GM18507 (cell line): Measurements from ENCODE around the gene MEP1B.
A peak's percentile ranks its signal among the peaks of the same experiment; 100 is the strongest.
"Not testable (repeated sequence)": the region's sequence is repeated elsewhere in the genome, so short reads cannot be mapped to it uniquely, and the experiment has no call there.

Experiments used
- DNase-seq: peaks from one replicate; pipeline ENCODE4 v3.0.0; 2011; ENCODE audit warnings: low read depth; ENCODE audit not compliant: insufficient read length; ENCODE audit errors: extremely low spot score
- FAIRE-seq: peaks from 2 replicates; lab custom pipeline; 2011; peaks lifted over from hg19 to GRCh38; lab: Jason Lieb, UNC

The MEP1B gene

DNA sequence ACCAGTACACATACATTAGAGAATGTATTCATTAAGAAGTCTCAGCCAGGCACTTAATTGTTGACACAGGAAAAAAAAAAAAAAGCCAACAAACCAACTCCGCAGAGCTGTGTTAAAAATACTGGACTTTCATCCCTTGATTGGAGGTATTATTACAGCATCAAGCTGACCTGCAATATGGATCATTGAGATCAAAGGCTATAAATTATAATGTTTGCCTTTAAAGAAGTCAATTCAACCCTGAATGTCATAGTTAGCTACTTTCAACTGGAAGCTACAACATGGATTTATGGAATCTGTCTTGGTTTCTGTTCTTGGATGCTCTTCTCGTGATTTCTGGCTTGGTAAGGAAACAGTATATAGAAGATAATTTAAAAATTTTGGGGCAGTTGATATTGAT, at the start of gene MEP1B:
Gene MEP1B (plus strand): TSS at position 250 of the 400 bp plus-strand sequence. CDS start 32 bp downstream, at position 282.
- DNase-seq (no peak), FAIRE-seq (no peak)

- FAIRE-seq, result no peak
- DNase-seq, result no peak
Measured at GRCh38 chr18:32148185-32148870, 41.5 kb upstream of the MEP1B start.

DNA sequence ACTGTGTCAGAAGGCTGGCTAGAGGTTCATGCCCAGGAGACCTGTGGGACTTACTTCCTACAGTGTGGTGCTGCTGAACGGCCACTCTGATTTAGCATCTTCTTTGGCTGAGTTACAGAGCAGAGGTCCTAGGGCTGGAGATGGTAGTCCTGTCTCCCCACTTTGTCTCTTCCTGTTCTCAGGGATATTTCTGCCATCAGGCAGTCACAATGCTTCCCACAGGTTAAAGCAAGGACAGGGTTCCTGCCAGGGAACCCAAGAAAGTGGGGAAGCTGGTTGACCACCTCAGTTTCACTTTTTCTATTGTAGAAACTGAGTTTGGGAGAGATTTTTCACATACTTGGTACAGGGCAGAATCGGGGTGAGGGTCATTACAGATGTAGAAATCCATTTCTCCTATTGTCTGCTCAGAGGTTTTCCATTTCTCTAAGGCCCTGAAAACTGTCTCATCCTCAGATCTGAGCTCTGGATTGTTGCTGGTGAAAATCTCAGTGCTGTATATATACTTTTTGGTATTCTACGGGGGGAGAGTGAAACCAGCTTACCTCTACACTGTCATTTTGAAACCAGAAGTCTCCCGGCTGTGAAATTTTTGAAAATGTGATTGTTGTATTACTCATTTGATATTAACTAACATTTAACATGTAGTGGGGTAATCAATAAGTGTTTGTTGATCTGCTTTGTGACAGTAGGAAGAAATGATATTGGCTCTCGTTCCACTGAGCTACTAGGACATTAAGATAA, 37.0 kb upstream of the MEP1B start:
- FAIRE-seq, result peak; percentile 74
- peak; percentile 18 for DNase-seq

GRCh38 chr18:32156855-32157254, 33.0 kb upstream of the MEP1B start:
- no peak for FAIRE-seq
- DNase-seq, result no peak

DNA sequence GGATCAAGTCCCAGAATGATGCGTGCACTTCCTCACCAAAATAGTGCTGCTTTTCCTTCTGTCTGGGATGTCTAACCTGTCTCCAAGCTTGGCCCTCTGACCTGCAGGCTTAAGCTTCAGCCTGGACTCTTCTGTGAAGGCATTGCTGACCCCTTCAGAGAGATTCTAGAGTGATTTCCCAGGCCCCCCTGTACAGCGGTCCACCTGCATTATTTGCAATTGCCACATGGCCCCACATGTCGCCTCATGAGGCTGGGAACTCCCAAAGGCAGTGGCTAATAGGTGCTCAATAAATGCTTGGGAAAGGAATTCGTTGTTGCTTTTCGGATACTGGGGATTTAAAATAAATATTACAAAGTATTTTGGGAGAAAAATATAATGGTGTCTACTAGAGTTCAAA, 32.3 kb upstream of the MEP1B start:
- DNase-seq (no peak), FAIRE-seq (no peak)

DNA sequence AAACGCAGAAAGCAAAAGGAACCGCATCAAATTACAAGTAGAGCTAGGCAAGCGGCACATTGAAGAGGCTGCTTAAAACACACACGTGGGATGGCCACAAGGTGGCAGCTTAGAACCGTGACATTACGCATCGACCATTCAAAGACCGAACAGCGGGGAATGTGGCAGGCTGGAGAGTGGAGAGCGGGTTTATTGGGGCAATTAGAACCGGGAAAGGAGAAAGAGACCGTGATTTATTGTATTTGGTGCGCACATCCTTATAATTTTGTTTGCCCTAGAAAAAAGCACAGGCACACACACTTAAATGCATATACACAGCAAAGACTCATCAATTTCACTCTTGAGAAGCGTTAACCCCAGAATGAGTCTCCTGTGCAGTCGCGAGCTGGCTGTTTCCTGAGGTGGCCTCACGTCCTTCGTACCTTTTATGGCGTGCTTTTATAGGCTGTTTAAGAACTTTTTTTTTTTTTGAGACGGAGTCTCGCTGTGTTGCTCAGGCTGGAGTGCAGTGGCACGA, 31.7 kb upstream of the MEP1B start:
- DNase-seq (peak; percentile 47), FAIRE-seq (peak; percentile 94)

GRCh38 chr18:32158631-32159030, 31.2 kb upstream of the MEP1B start:
- not testable (repeated sequence) for DNase-seq, FAIRE-seq

DNA sequence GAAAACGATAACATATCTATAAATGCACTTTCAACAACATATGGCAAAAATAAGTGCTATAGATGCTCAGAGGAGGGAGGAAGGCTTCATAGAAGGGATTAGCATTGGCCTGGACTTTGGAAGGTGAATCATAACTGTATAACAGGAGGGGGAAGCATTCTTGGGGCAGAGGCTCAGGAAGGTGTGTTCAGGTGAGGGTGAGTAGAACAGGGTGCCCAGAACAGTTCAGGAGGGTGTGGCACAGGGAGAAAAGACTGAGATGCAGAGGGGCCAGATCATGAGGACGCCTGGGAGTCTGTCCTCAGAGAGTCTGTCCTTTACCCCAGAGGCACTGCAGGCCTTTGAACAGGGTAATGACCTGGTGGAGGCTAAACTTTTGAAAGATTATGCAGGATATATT, 29.3 kb upstream of the MEP1B start:
- FAIRE-seq, result no peak
- DNase-seq, result no peak

DNA sequence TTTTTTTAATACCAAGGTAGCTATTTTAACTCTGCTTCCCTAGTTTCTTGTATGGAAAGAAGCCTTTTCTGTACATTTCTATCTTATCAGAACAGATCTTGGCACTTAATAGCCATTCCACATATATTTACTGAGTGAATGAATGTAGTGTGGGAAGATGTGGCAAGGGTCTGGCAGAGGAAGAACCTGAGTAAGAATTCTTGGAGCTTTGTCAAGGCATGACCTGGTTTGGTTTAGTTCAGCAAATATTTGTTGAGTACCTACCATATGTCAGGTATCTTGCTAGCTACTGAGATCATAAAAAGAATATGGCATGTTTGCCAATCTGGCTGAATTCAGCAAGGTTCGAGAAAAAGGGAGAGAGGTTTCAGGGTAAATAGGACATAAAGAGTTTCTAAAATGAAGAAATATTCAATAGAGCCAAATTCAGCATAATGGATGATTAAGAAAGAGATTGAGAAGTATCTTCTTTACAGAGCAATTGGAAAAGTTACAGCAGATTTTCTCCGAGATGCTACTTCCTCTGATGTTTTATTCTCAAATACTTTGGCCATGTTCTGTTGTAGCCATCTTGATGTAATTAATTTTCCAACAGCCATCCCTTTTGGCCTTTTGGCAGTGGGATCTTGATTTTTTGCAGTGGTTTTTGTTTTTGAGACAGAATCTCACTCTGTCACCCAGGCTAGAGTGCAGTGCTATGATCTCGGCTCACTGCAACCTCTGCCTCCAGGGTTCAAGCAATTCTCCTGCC, 21.7 kb upstream of the MEP1B start:
- DNase-seq, result no peak
- no peak for FAIRE-seq

DNA sequence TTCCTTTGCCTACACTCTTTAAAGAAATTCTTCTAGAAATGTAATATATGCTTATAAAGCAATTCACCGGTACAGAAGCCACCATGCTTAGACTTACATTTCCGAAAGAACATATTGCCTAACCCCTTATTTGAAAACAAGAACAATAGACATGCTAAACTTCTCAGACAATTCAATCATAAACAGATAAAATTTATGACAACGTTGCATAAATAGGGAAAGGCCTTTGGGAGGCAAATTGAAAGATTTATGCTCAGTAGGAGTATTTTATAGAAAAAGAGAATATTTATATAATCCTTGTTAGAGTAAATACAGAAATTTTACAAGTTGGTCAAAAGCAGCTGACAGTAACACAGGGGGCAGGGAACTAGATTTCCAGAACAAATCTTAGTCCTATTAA, 16.2 kb upstream of the MEP1B start:
- FAIRE-seq (no peak), DNase-seq (no peak)

DNA sequence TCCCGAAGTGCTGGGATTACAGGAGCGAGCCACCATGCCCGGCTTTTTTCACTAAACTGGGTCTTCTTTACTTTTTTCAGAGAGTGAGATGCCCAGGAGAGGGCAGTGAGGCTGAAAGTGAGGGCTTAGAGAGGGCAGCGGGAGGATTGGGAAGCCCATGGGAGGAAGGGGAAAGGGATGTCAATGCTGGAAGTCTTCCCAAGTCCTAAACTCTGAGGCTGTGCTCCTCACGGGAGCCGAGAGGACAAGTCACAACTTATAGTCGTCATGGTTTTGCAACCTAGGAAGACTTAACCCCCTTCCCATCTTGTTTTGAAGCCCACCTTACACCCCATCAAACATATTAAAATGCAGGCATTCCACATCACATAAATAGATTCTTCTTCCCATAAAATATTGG, 15.1 kb upstream of the MEP1B start:
- DNase-seq, result no peak
- FAIRE-seq, result no peak

- no peak for DNase-seq
- FAIRE-seq, result no peak
Measured at GRCh38 chr18:32175265-32175664, 14.6 kb upstream of the MEP1B start.

DNA sequence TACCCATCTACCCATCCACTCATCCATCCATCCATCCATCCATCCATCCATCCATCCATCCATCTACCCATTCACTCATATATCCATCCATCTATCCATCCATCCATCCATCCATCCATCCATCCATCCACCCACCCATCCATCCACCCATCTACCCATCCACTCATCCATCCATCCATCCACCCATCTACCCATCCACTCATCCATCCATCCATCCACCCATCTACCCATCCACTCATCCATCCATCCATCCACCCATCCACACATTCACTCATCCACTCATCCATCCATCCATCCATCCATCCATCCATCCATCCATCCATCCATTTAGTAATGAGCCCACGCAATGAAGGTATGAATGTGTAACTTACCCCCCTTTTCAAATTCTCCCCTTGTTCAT, 13.1 kb upstream of the MEP1B start:
- FAIRE-seq, DNase-seq: not testable (repeated sequence)

GRCh38 chr18:32177530-32177929, 12.3 kb upstream of the MEP1B start:
- FAIRE-seq, result no peak
- DNase-seq, result no peak

GRCh38 chr18:32183503-32183902, 6.3 kb upstream of the MEP1B start:
- no peak for DNase-seq
- no peak for FAIRE-seq

DNA sequence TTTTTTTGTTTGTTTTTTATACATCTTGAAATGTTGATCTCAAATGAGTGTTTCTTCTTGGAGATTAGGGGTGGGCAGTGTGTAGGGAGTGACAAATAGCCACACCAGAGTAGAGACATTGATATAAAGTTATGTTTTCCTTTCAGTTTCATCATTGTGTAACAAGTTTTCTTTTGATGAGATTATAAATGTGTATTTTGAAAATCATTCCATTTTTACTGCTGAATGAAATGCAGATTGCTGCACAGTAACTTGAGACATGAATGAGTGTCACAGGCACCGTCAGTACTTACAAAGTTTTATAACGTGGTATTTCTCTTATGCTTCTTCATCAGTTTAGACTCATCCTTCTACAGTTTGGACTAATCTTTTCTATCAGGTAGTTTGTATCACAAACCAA, 370 bp downstream of the MEP1B start:
- FAIRE-seq, result no peak
- no peak for DNase-seq

- FAIRE-seq, result no peak
- no peak for DNase-seq
Measured at GRCh38 chr18:32195881-32196815, 6.3 kb downstream of the MEP1B start.

- DNase-seq (no peak), FAIRE-seq (no peak)
Measured at GRCh38 chr18:32200766-32201165, 10.9 kb downstream of the MEP1B start.

GRCh38 chr18:32201948-32202672, 12.3 kb downstream of the MEP1B start:
- no peak for FAIRE-seq
- no peak for DNase-seq
